Right forelimb (tissue), 1 donor: ENCODE measurements around the gene PEX10.
"Not testable (repeated sequence)": the region's sequence is repeated elsewhere in the genome, so short reads cannot be mapped to it uniquely, and the experiment has no call there.

Experiments
- DNase-seq: peaks from one replicate; pipeline ENCODE4 v3.0.0-alpha.2; 2018

PEX10 gene

GRCh38 chr1:2442661-2443060, 30.3 kb upstream of the PEX10 start:
- DNase-seq: no peak

GRCh38 chr1:2441746-2442145, 29.4 kb upstream of the PEX10 start:
- DNase-seq: no peak

GRCh38 chr1:2440346-2440745, 28.0 kb upstream of the PEX10 start:
- not testable (repeated sequence) for DNase-seq

- no peak for DNase-seq
These were observed 27.0 kb upstream of the PEX10 start for GRCh38 chr1:2439369-2439768.

- no peak for DNase-seq
These were observed 26.3 kb upstream of the PEX10 start for GRCh38 chr1:2438641-2439040.

GRCh38 chr1:2438038-2438437, 25.7 kb upstream of the PEX10 start:
- DNase-seq: no peak

- no peak for DNase-seq
These were observed 25.3 kb upstream of the PEX10 start for GRCh38 chr1:2437617-2438016.

GRCh38 chr1:2436876-2437275, 24.5 kb upstream of the PEX10 start:
- no peak for DNase-seq

GRCh38 chr1:2435746-2436355, 23.5 kb upstream of the PEX10 start:
- DNase-seq: no peak

- no peak for DNase-seq
These were observed 22.7 kb upstream of the PEX10 start for GRCh38 chr1:2435091-2435490.

- DNase-seq: no peak
These were observed 21.7 kb upstream of the PEX10 start for GRCh38 chr1:2433936-2434655.

- no peak for DNase-seq
These were observed 20.8 kb upstream of the PEX10 start for GRCh38 chr1:2433196-2433595.

GRCh38 chr1:2432441-2432844, 20.1 kb upstream of the PEX10 start:
- no peak for DNase-seq

- no peak for DNase-seq
These were observed 19.2 kb upstream of the PEX10 start for GRCh38 chr1:2431518-2431917.

GRCh38 chr1:2431103-2431502, 18.7 kb upstream of the PEX10 start:
- no peak for DNase-seq

- no peak for DNase-seq
These were observed 18.2 kb upstream of the PEX10 start for GRCh38 chr1:2430592-2430973.

GRCh38 chr1:2429780-2430591, 17.6 kb upstream of the PEX10 start:
- no peak for DNase-seq

GRCh38 chr1:2428490-2428889, 16.1 kb upstream of the PEX10 start:
- DNase-seq: no peak

- DNase-seq: no peak
These were observed 15.6 kb upstream of the PEX10 start for GRCh38 chr1:2427976-2428375.

- no peak for DNase-seq
These were observed 14.7 kb upstream of the PEX10 start for GRCh38 chr1:2427051-2427450.

GRCh38 chr1:2426540-2426939, 14.2 kb upstream of the PEX10 start:
- DNase-seq: no peak

GRCh38 chr1:2425892-2426291, 13.5 kb upstream of the PEX10 start:
- no peak for DNase-seq

- DNase-seq: no peak
These were observed 10.2 kb upstream of the PEX10 start for GRCh38 chr1:2422523-2422922.

- DNase-seq: no peak
These were observed 7.1 kb upstream of the PEX10 start for GRCh38 chr1:2419416-2419815.
